ENCODE data around the gene LOXL3. TPM values are rescaled to one million over a fixed set of nuclear protein-coding genes. Genes with fewer than 3 reads are reported as not detected.

LOXL3 gene
- polyA plus RNA-seq, 1 of the 3 experiments (the other 2 are of a cell fraction) = 47.9 TPM

- Histone ChIP-seq H3K36me3 (replicated peaks in 1 of 2; ENCODE audit: control insufficient read depth in 1 of 2, insufficient read depth in 2 of 2, low read length in 1 of 2) (peaks cover 10 to 26% of the 10 kb centered on the region in 2 experiments), H2AFZ (ENCODE audit: low read depth) (no peak overlapping the region), H3K4me1 (ENCODE audit: control insufficient read depth in 1 of 2, insufficient read depth in 2 of 2, low read depth in 1 of 2, low read length in 1 of 2) (peaks cover 2 to 5% of the 10 kb centered on the region in 2 experiments; a peak in 3 of 4 replicates), H3K79me2 (ENCODE audit: insufficient read depth) (peaks cover 6% of the 10 kb centered on the region; the same call in 1 of the 2 replicates), H3K27ac (ENCODE audit: low read depth in 2 of 2, low read length in 1 of 2) (no peak overlapping the region), H4K20me1 (ENCODE audit: insufficient read depth) (no peaks in the 10 kb centered on the region), H3K9ac (no peak overlapping the region), H3K27me3 (ENCODE audit: insufficient read depth) (no peaks in the 10 kb centered on the region), H3K4me3 (ENCODE audit: low read depth in 2 of 2, low read length in 1 of 2) (no peak overlapping the region), H3K9me3 (no peaks in the 10 kb centered on the region), H3K9me2 (no peaks in the 10 kb centered on the region), H3K4me2 (no peak overlapping the region), H3F3A (replicated peaks; ENCODE audit: insufficient read depth) (peaks cover 18% of the 10 kb centered on the region)
- ChIA-PET POLR2A (interaction anchor here (0.7 kb wide), 1 partner anchor 10 kb away, joined by 3 read pairs; no protein-coding TSS in a partner anchor), CTCF (interaction anchor here (2.1 to 7.8 kb wide), 2 partner anchors 30 to 54 kb away, joined by 7 to 102 read pairs; partner anchors contain the start of genes CCDC142, PCGF1 and TTC31)
- no peak for TF ChIP-seq MEF2A (IDR thresholded peaks at IDR 0.05; ENCODE audit: borderline replicate concordance, low read depth)
- no peak for TF ChIP-seq RAD21 (IDR thresholded peaks at IDR 0.05; ENCODE audit: low read length)
- no peak for TF ChIP-seq CHD2 (IDR thresholded peaks at IDR 0.05; ENCODE audit: low read length, partially characterized antibody)
- no peak for TF ChIP-seq TCF12 (IDR thresholded peaks at IDR 0.05)
- no peak for TF ChIP-seq FOSL2 (IDR thresholded peaks at IDR 0.05; ENCODE audit: borderline replicate concordance, low read depth)
- TF ChIP-seq USF2 (IDR thresholded peaks at IDR 0.05; ENCODE audit: borderline replicate concordance, low read depth, low read length) = no peak
- TF ChIP-seq EZH2phosphoT487 (IDR thresholded peaks at IDR 0.05; ENCODE audit: borderline replicate concordance, low read depth) = no peak
- TF ChIP-seq CTCF (IDR thresholded peaks at IDR 0.05) = no peak
- no peak for TF ChIP-seq MXI1 (IDR thresholded peaks at IDR 0.05; ENCODE audit: low read depth, low read length)
- TF ChIP-seq TEAD4 (IDR thresholded peaks at IDR 0.05; ENCODE audit: borderline replicate concordance, insufficient read depth) = no peak
- TF ChIP-seq MAX (IDR thresholded peaks at IDR 0.05; ENCODE audit: low read depth) = no peak
- TF ChIP-seq USF1 (IDR thresholded peaks at IDR 0.05; ENCODE audit: borderline replicate concordance, low read depth) = no peak
- TF ChIP-seq GATA2 (CRISPR knock-in tag; IDR thresholded peaks at IDR 0.05) = no peak
- no peak for DNase-seq
- WGBS (ENCODE audit: low lambda C conversion rate) = 88% methylated on average over 21 of the region's 23 CpGs
Observed at GRCh38 chr2:74536166-74536950, 17.4 kb downstream of the LOXL3 start.
